ENCODE data around the gene ALDH16A1.

GRCh38 chr19:49491030-49491803 lies 38.2 kb downstream of the ALDH16A1 start:
- no peak for TF ChIP-seq CTCF (IDR thresholded peaks at IDR 0.05 in 4 of 5, conservative IDR thresholded peaks at IDR 0.05 in 1 of 5)
- TF ChIP-seq POLR2A (IDR thresholded peaks at IDR 0.05), result no peak

Data from gastrocnemius medialis (tissue), 4 donors.